GM20431 (cell line): ENCODE data around the gene SPTBN1.

Experiments used
- in situ Hi-C: fragments of 300-500 bp; cut with MseI, MboI; formaldehyde crosslinking; loops from one replicate; pipeline ENCODE4 v1.15.0; 2020; ENCODE audit warnings: low sequenced_read_pairs; ENCODE audit not compliant: unreplicated experiment

SPTBN1 gene

DNA sequence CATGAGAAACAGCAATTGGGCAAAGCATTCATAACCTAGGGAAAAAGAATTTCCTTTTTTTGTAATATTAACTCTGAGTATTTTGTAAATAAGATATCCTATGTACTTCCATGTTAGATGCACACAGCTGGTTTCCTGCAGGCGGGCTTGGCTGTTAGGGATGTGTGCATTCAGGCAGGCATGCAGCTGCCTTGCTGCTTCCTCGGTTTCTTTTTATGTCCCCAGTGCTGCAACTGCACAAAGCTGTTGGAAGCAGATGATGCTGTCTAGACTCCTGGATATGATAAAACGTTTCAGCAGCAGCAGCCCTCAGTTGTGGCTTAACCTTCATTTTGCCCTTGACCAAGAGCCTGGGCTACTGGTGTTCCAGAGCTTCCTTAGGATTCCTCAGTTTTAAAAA, 177.9 kb downstream of the SPTBN1 start:
- in situ Hi-C loops: loop anchor here (25.0 kb wide), 1 partner anchor 97 kb away; no protein-coding TSS in a partner anchor

DNA sequence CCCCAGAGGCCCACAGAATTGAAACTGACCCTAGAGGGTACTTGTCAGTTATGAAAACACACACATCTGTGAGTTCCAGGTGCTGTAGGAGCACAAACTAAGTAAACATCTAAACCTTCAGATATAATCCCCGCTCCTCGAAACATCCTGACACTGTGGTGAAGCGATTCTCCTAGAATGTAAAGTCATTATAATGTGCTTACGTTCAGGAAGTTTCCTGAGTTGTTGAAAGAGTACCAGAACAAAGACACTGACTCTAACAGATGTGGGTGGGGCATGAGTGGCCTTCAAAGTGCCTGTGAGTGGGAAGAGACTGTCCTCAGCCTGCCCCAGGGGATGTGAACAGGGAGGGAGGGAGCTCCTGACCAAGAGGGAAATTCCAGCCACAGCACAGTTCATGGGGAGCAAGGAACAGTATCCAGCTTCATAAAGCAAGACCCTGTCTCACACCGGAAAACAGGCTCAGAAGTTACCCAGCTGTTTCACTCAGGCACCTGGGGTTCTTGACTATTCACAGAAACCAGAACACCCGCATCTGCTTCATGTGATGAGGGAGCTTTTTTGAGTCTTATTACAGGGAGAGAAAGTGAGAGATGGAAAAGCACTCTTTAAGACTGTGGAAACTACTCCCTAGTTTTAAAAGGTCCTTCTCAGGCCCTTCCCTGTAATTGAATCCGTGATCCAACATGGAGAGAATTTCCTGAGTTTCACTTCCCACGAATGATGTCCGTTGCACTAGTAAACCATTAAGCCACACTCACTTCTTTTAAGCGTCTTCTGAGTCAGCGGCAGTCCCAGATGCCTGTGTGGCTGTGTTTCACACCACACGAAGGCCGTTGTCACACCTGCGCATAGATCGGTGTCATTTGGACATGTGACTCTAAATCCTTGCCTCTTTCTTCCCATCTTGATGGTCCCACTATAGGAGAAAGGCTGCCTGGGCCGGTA, 178.7 kb downstream of the SPTBN1 start:
- in situ Hi-C loops: loop anchor here (25.0 kb wide), 1 partner anchor 98 kb away; no protein-coding TSS in a partner anchor

DNA sequence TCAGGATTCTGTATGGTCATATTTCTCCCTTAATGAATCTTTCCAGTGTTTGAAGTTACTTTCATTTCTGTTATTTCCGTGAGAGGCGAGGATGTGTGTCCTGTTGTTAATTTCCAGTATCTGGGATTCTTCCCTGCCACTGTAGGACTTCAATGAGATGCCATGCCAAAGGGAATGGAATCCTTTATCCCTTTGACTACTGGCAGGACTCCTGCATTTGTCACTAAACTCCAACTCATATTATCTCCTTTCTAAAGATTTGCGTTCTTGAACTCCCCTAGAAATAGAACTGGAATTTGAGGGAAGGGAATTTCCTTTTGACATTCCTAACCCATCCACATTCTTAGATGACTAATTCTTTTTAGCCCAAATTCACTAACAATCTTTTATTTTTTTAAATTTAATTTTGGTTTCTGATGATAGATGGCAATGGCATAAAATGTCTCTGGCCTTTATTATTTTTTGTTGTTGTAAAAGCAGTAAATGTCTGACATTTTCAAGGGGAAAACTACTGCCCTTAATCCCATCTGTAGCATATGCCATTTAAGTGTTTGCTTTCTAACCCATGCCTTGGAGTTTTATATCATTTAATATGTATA, 179.5 kb downstream of the SPTBN1 start:
- in situ Hi-C loops: loop anchor here (25.0 kb wide), 1 partner anchor 98 kb away; no protein-coding TSS in a partner anchor

DNA sequence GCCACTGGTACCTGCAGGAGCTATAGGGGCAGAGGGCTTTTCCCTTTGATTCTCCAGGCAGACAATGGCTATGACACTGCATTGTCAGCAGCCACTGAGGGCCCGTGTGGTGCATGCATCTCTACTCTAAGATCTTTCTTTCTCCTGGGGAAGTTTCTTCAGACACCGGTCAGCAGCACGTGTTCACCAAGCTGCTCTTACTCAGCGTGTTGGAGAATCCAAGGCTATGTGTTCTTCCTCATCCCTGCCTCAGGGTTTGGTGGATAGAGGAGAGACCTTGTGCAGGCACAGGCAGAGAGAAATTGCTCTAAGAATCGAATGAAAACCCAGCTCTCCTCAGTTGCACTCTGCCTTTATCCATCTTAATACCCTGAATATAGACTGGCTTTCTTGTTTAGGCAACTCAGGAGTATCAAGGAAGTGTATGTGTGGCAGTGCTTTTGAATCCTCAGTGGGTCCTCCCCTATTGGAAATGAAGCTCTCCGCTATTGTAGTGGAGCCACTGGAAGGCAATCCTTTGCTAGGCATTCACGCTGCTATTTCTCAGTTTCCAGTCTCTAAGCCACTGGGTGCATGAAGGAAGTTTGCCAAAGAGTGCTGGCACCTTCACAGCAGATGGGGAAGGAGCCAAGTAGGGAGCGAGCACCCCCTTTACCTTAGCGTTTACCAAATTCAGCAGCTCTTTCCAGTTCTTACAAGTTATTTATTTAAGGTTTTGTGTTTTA, 180.4 kb downstream of the SPTBN1 start:
- in situ Hi-C loops: loop anchor here (25.0 kb wide), 1 partner anchor 99 kb away; no protein-coding TSS in a partner anchor

DNA sequence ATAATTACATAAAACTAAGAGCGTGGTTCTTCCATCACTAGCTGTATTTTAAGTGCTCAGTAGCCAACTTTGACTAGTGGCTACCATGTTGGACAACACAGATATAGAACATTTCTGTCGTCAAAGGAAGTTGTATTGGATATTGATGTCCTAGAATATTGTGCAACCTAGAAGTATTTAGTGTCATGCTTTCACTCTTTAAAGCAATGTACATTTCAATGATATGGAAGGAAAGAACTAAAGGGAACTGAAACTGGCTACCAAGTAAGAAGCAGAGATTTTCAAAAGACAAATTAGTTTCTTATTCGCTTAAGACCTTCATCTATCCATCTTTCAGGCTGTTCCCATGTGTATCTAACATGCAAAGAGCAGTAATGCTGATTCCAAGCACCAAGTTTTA, 182.0 kb downstream of the SPTBN1 start:
- in situ Hi-C loops: loop anchor here (25.0 kb wide), 1 partner anchor 101 kb away; no protein-coding TSS in a partner anchor

DNA sequence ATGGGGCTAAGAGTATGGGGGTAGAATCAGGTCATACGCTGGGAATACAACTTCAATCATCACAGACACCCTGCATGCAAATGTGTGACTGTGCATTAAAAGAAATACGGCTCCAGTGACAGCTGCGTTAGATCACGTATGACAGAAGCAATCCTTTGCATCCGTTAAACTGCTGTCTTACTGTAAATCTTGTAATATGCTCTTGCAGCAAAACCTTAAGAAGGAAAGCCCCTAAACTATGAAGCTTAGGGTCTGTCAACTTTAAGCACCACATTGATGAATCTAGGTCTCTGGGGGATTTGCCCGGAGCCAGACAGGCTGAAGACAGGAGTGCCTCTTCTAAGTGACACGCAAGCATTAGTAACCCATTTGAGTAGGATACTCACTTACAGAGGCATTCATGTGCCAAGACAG, 182.7 kb downstream of the SPTBN1 start:
- in situ Hi-C loops: loop anchor here (25.0 kb wide), 1 partner anchor 101 kb away; no protein-coding TSS in a partner anchor

DNA sequence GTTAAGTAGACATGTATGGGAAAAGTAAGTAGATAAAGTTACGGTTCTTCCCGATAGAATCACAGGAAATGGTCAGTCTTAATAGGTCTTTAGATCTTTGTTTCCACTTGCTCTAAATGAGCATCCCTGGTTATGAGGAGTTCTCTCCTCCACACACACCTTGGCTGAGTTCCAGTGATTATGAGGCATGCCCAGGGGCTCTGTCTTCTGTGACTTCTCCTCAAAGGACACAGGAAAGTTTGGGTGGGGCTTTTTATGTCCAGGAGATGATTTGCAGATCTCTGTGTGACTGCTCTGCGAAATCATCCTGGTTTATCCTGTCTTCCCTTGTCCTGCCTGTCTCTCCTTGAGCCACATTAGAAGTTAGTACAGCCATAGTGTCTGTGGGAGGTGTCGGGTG, 183.5 kb downstream of the SPTBN1 start:
- in situ Hi-C loops: loop anchor here (25.0 kb wide), 1 partner anchor 102 kb away; no protein-coding TSS in a partner anchor

DNA sequence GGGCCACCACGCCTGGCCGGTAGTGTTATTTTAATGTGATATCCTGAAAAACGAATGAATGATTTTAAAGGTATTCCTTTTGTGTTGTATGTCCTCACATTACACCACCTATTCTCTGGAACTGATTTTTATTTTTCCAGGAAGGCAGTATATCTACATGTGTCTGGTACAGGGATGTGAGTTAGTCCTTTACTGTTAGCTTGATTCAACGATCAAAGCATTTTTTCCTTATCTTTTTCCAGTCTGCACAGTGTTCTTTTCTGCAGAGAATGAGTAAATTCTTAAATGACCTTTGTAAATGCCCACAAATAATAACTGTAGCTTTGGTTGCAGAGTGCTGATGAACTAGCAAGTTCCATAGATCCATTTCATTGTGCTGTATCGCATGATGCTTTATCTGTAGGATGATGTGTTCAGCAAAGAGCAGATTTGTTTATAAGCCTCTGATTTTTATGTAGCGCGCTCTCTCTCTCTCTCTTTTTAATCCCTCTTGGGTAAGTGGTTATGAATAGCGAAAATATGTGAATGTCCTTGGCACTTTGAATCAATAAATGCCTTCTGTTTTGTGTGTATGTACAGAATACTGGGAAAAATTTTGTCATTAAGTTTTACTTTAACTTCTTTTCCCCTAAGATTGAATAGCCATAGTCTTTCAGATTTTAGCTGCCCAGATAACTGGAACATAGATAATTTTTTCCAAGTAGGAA, 184.9 kb downstream of the SPTBN1 start:
- in situ Hi-C loops: loop anchor here (25.0 kb wide), 1 partner anchor 104 kb away; no protein-coding TSS in a partner anchor

DNA sequence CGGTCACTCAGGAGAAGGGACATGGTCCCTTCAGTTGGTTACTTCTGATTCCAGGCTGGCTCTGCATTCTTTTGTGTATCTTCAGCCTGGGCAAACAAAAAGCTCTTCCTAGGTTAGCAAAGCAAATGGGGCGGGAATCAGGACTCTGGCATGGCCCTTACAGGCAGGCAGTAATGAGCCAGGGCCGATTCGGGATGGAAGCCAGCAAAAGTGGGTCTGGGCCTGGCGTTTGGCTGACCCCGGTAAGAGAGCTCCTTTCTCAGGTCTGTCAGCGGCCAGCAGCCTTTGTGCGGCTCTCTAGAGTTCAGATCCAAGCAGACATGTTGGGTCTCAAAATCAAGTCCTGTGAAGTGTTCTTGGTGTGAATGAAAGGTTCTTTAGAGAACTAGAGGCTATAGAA, 185.9 kb downstream of the SPTBN1 start:
- in situ Hi-C loops: loop anchor here (25.0 kb wide), 1 partner anchor 105 kb away; no protein-coding TSS in a partner anchor

DNA sequence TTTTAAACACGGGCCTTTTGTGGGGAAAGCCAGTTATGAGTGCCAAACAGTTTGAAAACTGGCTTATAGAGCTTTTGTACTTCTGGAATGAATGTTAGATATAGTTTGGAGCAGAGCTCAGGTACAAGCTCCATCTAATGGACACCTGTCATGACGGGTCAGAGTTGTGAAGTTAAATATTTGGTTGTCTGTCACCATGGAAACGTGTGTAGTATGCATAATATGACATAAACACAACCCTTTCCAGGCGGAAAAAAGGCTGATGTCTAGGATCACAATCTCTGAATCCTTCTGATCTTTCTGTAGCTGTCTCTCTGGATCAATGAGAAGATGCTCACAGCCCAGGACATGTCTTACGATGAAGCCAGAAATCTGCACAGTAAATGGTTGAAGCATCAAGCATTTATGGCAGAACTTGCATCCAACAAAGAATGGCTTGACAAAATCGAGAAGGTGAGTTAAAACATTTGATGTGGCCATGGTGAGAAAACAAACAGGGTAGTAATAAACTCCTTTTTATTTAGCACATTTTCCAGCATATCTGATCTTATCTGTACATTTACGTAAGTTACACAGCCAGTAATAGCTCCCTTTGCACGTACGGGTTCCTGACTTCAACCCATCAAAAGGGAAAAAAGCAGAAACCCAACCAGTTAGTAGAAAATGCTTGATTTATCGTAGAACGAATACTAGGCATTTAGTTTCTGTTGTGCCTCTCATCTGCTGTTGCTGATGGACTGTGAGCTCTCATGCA, 186.7 kb downstream of the SPTBN1 start:
- in situ Hi-C loops: loop anchor here (25.0 kb wide), 1 partner anchor 106 kb away; no protein-coding TSS in a partner anchor

DNA sequence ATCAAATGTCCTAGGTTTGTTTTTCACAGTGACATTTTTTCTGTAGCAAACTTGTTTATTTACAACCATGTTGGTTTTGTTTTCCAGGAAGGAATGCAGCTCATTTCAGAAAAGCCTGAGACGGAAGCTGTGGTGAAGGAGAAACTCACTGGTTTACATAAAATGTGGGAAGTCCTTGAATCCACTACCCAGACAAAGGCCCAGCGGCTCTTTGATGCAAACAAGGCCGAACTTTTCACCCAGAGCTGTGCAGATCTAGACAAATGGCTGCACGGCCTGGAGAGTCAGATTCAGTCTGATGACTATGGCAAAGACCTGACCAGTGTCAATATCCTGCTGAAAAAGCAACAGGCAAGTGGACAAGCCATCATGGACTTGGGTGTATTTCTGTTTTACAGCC, 188.1 kb downstream of the SPTBN1 start:
- in situ Hi-C loops: loop anchor here (25.0 kb wide), 1 partner anchor 107 kb away; no protein-coding TSS in a partner anchor

DNA sequence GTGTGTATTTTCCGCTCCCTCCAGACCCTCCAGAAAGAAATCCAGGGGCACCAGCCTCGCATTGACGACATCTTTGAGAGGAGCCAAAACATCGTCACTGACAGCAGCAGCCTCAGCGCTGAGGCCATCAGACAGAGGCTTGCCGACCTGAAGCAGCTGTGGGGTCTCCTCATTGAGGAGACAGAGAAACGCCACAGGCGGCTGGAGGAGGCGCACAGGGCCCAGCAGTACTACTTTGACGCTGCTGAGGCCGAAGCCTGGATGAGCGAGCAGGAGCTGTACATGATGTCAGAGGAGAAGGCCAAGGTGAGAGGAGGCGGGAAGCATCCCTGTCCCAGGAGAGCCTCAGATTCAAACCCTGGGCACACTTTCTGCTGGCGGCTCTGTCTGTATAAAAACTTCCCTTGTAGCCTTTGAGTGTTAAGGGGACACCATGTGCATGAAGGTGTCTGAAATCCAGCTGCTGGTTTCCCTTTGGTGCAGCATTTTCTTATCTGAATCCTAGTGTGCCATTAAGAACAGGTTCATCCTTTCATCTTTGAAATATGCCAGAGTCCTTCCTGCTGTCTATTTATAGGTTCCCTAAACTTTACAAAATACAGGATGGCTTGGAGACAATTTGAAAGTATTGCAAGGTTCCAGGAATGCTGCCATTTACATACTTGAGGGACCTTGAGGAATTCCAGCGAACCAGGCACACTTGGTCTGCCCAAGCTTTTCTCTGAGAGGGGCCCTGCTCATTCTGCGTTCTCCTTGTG, 190.2 kb downstream of the SPTBN1 start:
- in situ Hi-C loops: loop anchor here (25.0 kb wide), 1 partner anchor 109 kb away; no protein-coding TSS in a partner anchor

DNA sequence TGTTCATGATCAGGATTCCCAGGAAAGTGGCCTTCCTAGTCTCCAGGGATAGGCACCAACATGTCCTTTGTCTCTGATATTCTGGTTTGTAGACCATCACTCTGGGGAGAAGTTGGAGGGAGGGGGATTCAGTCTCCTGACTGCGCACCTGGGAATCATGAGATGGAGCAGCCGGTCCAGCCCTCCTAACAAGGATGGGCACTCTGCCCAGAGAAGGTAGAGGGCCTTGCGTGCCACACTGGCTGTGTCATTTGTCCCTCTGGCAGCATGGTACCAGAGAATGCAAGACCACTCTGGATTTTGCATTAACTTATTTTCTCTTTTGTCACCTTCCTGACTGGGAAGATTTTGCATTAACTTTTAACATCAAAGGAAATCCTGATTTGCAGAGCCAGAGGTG, 192.1 kb downstream of the SPTBN1 start:
- in situ Hi-C loops: loop anchor here (25.0 kb wide), 1 partner anchor 111 kb away; no protein-coding TSS in a partner anchor

DNA sequence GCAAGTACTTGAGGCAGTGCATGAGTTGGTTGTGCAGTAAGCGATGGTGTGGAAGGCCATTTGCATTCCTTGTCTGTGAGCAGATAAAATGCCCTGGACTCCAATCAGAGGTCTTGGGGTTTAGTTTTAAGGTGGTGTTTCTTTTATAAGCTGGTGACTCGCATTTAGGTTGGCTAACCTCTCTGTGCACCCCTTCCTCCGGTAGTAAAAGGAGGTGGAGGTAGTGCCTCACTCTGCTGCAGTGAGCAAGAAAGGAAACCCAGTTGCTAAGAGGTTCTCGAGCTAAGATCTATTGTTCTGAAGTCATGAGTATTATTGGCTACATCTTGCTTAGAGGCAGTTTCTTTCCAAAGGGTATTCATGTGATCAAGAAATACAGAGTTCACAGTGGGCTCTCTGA, 193.1 kb downstream of the SPTBN1 start:
- in situ Hi-C loops: loop anchor here (25.0 kb wide), 1 partner anchor 112 kb away; no protein-coding TSS in a partner anchor

DNA sequence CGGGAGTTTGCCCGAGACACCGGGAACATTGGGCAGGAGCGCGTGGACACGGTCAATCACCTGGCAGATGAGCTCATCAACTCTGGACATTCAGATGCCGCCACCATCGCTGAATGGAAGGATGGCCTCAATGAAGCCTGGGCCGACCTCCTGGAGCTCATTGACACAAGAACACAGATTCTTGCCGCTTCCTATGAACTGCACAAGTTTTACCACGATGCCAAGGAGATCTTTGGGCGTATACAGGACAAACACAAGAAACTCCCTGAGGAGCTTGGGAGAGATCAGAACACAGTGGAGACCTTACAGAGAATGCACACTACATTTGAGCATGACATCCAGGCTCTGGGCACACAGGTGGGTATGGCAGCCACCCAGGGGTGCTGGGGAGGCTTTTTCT, 193.5 kb downstream of the SPTBN1 start:
- in situ Hi-C loops: loop anchor here (25.0 kb wide), 1 partner anchor 112 kb away; no protein-coding TSS in a partner anchor

DNA sequence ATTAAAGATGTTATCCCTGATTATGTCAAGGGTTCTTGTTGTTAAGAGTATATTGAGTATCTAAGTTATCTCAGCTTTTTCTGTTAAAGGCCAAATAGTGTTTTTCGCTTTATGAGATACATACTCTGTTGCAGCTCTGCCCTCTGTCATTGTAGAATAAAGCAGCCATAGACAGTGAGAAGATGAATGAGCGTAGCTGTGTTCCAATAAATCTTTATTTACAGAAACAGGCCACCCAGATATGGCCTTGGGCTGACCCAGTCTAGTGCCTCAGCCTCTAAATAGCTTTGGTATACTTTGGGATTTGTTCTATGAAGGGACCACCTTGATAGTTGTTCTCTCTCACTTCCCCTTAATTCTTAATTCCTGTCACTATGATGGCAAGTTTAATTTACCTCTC, 194.5 kb downstream of the SPTBN1 start:
- in situ Hi-C loops: no loop called here

DNA sequence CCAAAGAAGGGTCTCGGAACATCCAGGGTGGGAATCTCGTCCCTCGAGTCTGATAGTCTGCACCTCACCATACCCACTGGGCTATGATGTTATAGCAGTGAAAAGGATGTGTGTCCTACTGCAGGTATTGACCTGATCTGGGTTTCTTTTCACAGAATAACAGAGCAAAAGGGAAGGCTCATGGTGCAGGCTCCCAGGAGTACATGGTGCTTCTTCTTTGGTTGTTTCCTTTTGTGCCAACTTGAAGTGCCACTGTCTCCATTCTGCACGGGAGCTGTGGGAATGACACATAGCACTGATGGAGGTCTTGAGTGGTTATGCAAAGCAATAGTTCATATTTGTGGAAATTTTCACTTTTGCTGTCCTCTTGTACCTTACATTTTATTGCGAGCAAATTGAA, 195.2 kb downstream of the SPTBN1 start:
- in situ Hi-C loops: no loop called here

DNA sequence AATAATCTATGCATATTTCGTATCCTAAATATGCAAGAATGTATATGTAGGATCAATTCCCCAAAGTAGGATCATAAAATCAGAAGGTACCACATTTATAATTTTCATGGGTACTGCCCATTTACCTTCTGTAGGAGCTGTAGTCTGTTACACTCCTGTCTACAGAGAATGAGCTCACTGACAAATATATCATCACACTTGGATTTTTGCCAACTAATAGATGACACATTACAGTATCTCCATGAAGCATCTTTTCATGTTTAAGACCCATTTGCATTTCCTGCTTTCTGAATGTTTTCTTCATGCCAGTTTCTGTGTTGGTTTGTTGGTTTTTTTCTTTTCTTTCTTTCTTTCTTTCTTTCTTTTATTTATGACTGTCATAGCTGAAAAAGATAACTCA, 196.4 kb downstream of the SPTBN1 start:
- in situ Hi-C loops: no loop called here
